K562 (cell line): ENCODE data around the gene FADD. TPM values are rescaled to one million over a fixed set of nuclear protein-coding genes. Genes with fewer than 3 reads are reported as not detected.

Source experiments
- ATAC-seq: fragments of 200-7000 bp; cut with Tn5 transposase; 3 replicates; pipeline ENCODE4 v1.9.1; 2020; ENCODE audit warnings: moderate library complexity
- BruUV-seq: library from RNA; stranded (reverse); fragments of 400-500 nt; replicated peaks from 2 replicates; lab custom pipeline; 2021; lab: Mats Ljungman, UMichigan
- CTCF ChIA-PET: fragments of 300-600 bp; formaldehyde crosslinking; extraction: SDS; loops from one replicate; lab custom pipeline; 2021; ENCODE audit warnings: low intra/inter-chr PET ratio; lab: Yijun Ruan, JAX
- POLR2A ChIA-PET: fragments of 300-600, 350-650 bp; sonication (Branson Sonifier 250); formaldehyde crosslinking; extraction: SDS; loops from one replicate; lab custom pipeline; 2021; ENCODE audit warnings: antibody characterized with exemption, inconsistent platforms; lab: Yijun Ruan, JAX
- DNase-seq, 4 experiments: peaks; one replicate each; pipeline versions ENCODE4 v3.0.0 to v3.0.0-alpha.2; 2011 to 2018; ENCODE audit warnings: low spot score in 3 of 4, mixed read lengths in 3 of 4; ENCODE audit errors: extremely low read depth in 1 of 4
- FAIRE-seq: peaks from 2 replicates; lab custom pipeline; 2011; peaks lifted over from hg19 to GRCh38; lab: Jason Lieb, UNC
- H2AFZ ChIP-seq: 2 replicates; pipeline ENCODE4 v1.6.0; 2011; ENCODE audit warnings: low read depth, low read length, control low read depth, inconsistent platforms
- H3K27ac ChIP-seq: fragments of 200-600 bp; 3 replicates; pipeline ENCODE4 v1.8.0; 2011; ENCODE audit warnings: low read depth, mild to moderate bottlenecking, control low read depth, inconsistent platforms, low read length, moderate library complexity, mixed read lengths; ENCODE audit errors: extremely low read depth
- H3K27me3 ChIP-seq, 2 experiments: fragments of 300-600 bp in 1 of 2; 2 replicates in 1 of 2; 3 replicates in 1 of 2; pipeline versions ENCODE4 v1.6.0 to v1.8.0; 2011; ENCODE audit warnings: inconsistent platforms in 2 of 2, low read length in 2 of 2, mild to moderate bottlenecking in 1 of 2, mixed read lengths in 1 of 2, moderate library complexity in 1 of 2; ENCODE audit not compliant: control insufficient read depth in 2 of 2, insufficient read depth in 2 of 2
- H3K36me3 ChIP-seq: fragments of 300-600 bp; 3 replicates; pipeline ENCODE4 v1.8.0; 2011; ENCODE audit warnings: mild to moderate bottlenecking, low read length, inconsistent platforms; ENCODE audit not compliant: control insufficient read depth, insufficient read depth
- H3K4me1 ChIP-seq, 2 experiments: fragments of 200-600 bp in 1 of 2; replicated peaks in 1 of 2; 2 replicates in 1 of 2; 3 replicates in 1 of 2; pipeline versions ENCODE4 v1.5.1 to v1.8.0; 2011; ENCODE audit warnings: inconsistent platforms in 2 of 2, low read length in 2 of 2, mild to moderate bottlenecking in 1 of 2, mixed read lengths in 1 of 2, moderate library complexity in 1 of 2; ENCODE audit not compliant: control insufficient read depth in 2 of 2, insufficient read depth in 2 of 2
- H3K4me2 ChIP-seq: 2 replicates; pipeline ENCODE4 v1.6.1; 2011; ENCODE audit warnings: low read length, control low read depth, inconsistent platforms, mixed read lengths; ENCODE audit not compliant: insufficient read depth
- H3K4me3 ChIP-seq: fragments of 200-600 bp; sonication (generic), shearing (Covaris generic); 2 replicates; pipeline ENCODE4 v1.5.1; 2016; ENCODE audit warnings: control low read depth, inconsistent platforms
- H3K79me2 ChIP-seq: fragments of 200-600 bp; 3 replicates; pipeline ENCODE4 v1.8.0; 2011; ENCODE audit warnings: low read length, inconsistent platforms; ENCODE audit not compliant: control insufficient read depth, insufficient read depth
- H3K9ac ChIP-seq, 2 experiments: 2 replicates each; pipeline versions ENCODE4 v1.6.0 to v1.6.1; 2011; ENCODE audit warnings: low read depth in 2 of 2, low read length in 2 of 2, control low read depth in 1 of 2, inconsistent platforms in 1 of 2, mild to moderate bottlenecking in 1 of 2, mixed read lengths in 1 of 2; ENCODE audit not compliant: insufficient read depth in 1 of 2
- H3K9me1 ChIP-seq: one replicate; pipeline ENCODE4 v1.6.0; 2011; ENCODE audit warnings: inconsistent platforms, mild to moderate bottlenecking, low read length, moderate library complexity; ENCODE audit not compliant: control insufficient read depth, insufficient read depth
- H3K9me3 ChIP-seq: replicated peaks from 2 replicates; pipeline ENCODE4 v1.5.1; 2011; ENCODE audit warnings: low read depth, low read length, inconsistent platforms; ENCODE audit not compliant: control insufficient read depth, insufficient read depth
- H4K20me1 ChIP-seq: replicated peaks from 2 replicates; pipeline ENCODE4 v1.6.1; 2011; ENCODE audit warnings: low read length, inconsistent platforms, mixed read lengths; ENCODE audit not compliant: control insufficient read depth, insufficient read depth
- EZH2 ChIP-seq: IDR thresholded peaks from 2 replicates; pipeline ENCODE4 v1.6.1; 2012; ENCODE audit warnings: low read depth, mild to moderate bottlenecking, inconsistent platforms, low read length, borderline replicate concordance
- FOXM1 ChIP-seq, 2 experiments: fragments of 450-650 bp in 1 of 2; sonication (generic) in 1 of 2; formaldehyde crosslinking in 1 of 2; IDR thresholded peaks; 2 replicates each; pipeline versions ENCODE4 v1.6.1 to v1.9.0; 2017 to 2022; ENCODE audit warnings: low read depth in 2 of 2, mild to moderate bottlenecking in 2 of 2, missing genetic modification reagents in 1 of 2, moderate library complexity in 1 of 2
- KAT8 ChIP-seq: fragments of 450-650 bp; IDR thresholded peaks from 2 replicates; pipeline ENCODE4 v1.6.1; 2016; ENCODE audit warnings: low read depth, mild to moderate bottlenecking
- MAFG ChIP-seq: fragments of 450-650 bp; conservative IDR thresholded peaks from 2 replicates; pipeline ENCODE4 v1.6.1; 2016; ENCODE audit warnings: missing genetic modification characterization, missing compliant biosample characterization
- PTRF ChIP-seq: fragments of 450-650 bp; IDR thresholded peaks from 2 replicates; pipeline ENCODE4 v1.6.1; 2016; ENCODE audit warnings: mild to moderate bottlenecking, missing genetic modification characterization, missing compliant biosample characterization
- TGIF2 ChIP-seq: sonication (generic); formaldehyde crosslinking; IDR thresholded peaks from 2 replicates; pipeline ENCODE4 v1.8.1; 2022; ENCODE audit warnings: mild to moderate bottlenecking, missing genetic modification reagents, moderate library complexity
- YY1 ChIP-seq, 3 experiments: IDR thresholded peaks; 2 replicates each; pipeline ENCODE4 v1.6.1; 2011; ENCODE audit warnings: low read length in 2 of 3, mild to moderate bottlenecking in 2 of 3, moderate library complexity in 2 of 3, borderline replicate concordance in 1 of 3, control low read depth in 1 of 3, low read depth in 1 of 3; ENCODE audit not compliant: insufficient read depth in 3 of 3, insufficient replicate concordance in 2 of 3, control insufficient read depth in 1 of 3, insufficient read length in 1 of 3; ENCODE audit errors: extremely low read depth in 1 of 3
- ZNF175 ChIP-seq: fragments of 200-800 bp; sonication (Bioruptor generic); IDR thresholded peaks from 2 replicates; pipeline ENCODE4 v1.6.1; 2016; ENCODE audit warnings: low read depth, mild to moderate bottlenecking, missing genetic modification characterization, missing compliant biosample characterization
- ZNF699 ChIP-seq: fragments of 250-450 bp; sonication (Bioruptor Pico); IDR thresholded peaks from 2 replicates; pipeline ENCODE4 v1.8.0; 2021; ENCODE audit warnings: mild to moderate bottlenecking, moderate library complexity; ENCODE audit not compliant: insufficient replicate concordance
- ZNF707 ChIP-seq: fragments of 250-450 bp; sonication (Bioruptor Pico); conservative IDR thresholded peaks from 2 replicates; pipeline ENCODE4 v1.8.0; 2022; ENCODE audit warnings: inconsistent platforms, mild to moderate bottlenecking, moderate library complexity
- WGBS: fragments of 100-300 bp; shearing (Covaris generic); methylation state at CpG from one replicate; pipeline ENCODE4 v1.1.6; 2016; ENCODE audit warnings: low coverage, mixed read lengths; ENCODE audit not compliant: insufficient coverage; ENCODE audit errors: missing lambda C conversion rate; 5-methylcytosine and 5-hydroxymethylcytosine counted together
- in situ Hi-C: fragments of 300-500 bp; cut with MboI; formaldehyde crosslinking; loops from 4 replicates; pipeline ENCODE4 v1.15.0; 2018; ENCODE audit warnings: inconsistent platforms, mixed read lengths
- intact Hi-C: fragments of 100-400 bp; cut with micrococcal nuclease; formaldehyde crosslinking; loops from 2 replicates; pipeline ENCODE4 v1.14.2; 2022
- polyA plus RNA-seq, 8 experiments: library from polyadenylated mRNA; depleted of rRNA in 4 of 8; stranded (reverse) in 5 of 8; unstranded in 3 of 8; fragments of >200 nt; fragmentation: Nextera tagmentation in 2 of 8; fragmentation: Illumina TruSeq in 1 of 8; extraction: Ambion mirVana in 2 of 8; extraction: Trizol in 1 of 8; gene quantifications; 2 replicates each; pipeline versions ENCODE4 v1.2.1 to v1.2.3, GENCODE V29; 2011 to 2014; ENCODE audit warnings: inconsistent platforms in 1 of 8, missing spikeins in 1 of 8
- total RNA-seq, 7 experiments: library from RNA; depleted of rRNA in 6 of 7; stranded (reverse); fragments of >200 nt in 6 of 7; fragmentation: Illumina TruSeq in 2 of 7; extraction: Trizol in 2 of 7; gene quantifications; 2 replicates each; pipeline versions ENCODE4 v1.2.1 to v1.2.3, GENCODE V29; 2011 to 2021; ENCODE audit warnings: low replicate concordance in 1 of 7
- TF ChIP-seq, protein P1 (sequence below), 2 experiments: fragments of 450-650 bp; formaldehyde crosslinking in 1 of 2; IDR thresholded peaks; 2 replicates each; pipeline versions ENCODE4 v1.4.0 to v1.6.1; 2014 to 2020; ENCODE audit warnings: mild to moderate bottlenecking in 2 of 2, borderline replicate concordance in 1 of 2, low read depth in 1 of 2

FADD gene
- total and polyA plus RNA-seq, 9 of the 15 experiments (the other 6 are each of a cell fraction or from before 2014, with no cell fraction given), result 0.29 to 26.9 (median 20.4) TPM

DNA sequence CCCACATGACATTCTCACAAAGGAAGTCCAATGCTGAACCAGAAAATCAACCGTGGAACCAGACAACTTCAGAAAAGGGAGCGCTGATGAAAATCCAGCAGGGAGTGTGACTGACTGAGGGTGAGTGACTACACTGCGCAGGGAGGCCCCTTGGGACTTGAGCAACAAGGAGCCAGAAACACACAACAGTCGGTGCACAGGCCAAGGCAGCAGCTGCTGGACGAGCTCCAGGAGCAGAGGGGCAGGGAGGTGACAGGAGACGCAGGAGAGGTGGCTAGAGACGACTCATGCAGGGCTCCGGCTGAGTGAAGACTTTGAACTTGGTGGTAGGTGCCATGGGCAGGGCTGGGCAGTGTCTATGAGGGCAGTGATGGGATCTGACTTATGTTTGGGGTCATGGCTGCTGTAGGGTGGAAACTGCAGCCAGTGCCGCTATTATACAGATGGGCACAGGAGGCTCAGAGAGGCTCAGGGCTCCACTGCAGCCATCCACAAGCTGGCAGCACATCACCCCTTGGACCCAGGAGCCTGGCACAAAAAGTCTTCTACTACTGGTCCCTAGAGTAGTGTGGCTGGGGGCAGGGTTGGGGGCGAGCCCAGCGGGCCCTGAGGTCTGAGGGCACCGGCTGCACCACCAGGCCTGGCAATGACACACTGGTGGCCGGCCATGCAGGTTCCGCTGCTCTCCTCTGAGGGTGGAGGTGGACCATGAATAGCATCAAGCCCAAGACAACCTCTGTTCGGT is 10.3 kb upstream of the FADD start:
- DNase-seq, result no peak
- Histone ChIP-seq H4K20me1 (no peaks in the 10 kb centered on the region; the same call in 1 of the 2 replicates), H3K27me3 (peaks cover 3 to 25% of the 10 kb centered on the region in 2 experiments; a peak in 3 of 5 replicates), H3K9me3 (peaks cover 2% of the 10 kb centered on the region; the same call in 1 of the 2 replicates), H3K4me1 (peaks cover 0 to 6% of the 10 kb centered on the region in 2 experiments; a peak in 1 of 5 replicates), H3K9ac (0 out of 4 replicates have a peak overlapping the region, but pooled peaks of 1 of the 2 experiments have one; percentile 20), H3K9me1 (no peaks in the 10 kb centered on the region), H2AFZ (no peak overlapping the region), H3K4me2 (no peak overlapping the region), H3K79me2 (no peaks in the 10 kb centered on the region), H3K4me3 (no peak overlapping the region), H3K36me3 (no peaks in the 10 kb centered on the region), H3K27ac (no peak overlapping the region)
- POLR2A ChIA-PET, result interaction anchor here (1.7 kb wide), 1 partner anchor 11 kb away, joined by 4 read pairs; no protein-coding TSS in a partner anchor
- in situ Hi-C loops (no loop called here), intact Hi-C loops (loop anchor here (5.0 kb wide), 1 partner anchor 106 kb away; no protein-coding TSS in a partner anchor)
- no TSS peak for BruUV-seq
- ATAC-seq, result no peak
- WGBS, result 2% methylated on average over 15 of the region's 15 CpGs
- FAIRE-seq, result no peak
- CTCF ChIA-PET, result interaction anchor here (0.6 to 2.6 kb wide), 2 partner anchors 219 to 278 kb away, joined by 3 to 16 read pairs; no protein-coding TSS in a partner anchor
- TF ChIP-seq EZH2, result no peak
- no peak for TF ChIP-seq PTRF
- no peak for TF ChIP-seq TGIF2 (CRISPR knock-in tag)
- no peak for TF ChIP-seq MAFG (tag)
- no peak for TF ChIP-seq ZNF175 (CRISPR knock-in tag)
- TF ChIP-seq ZNF707 (CRISPR knock-in tag), result no peak
- no peak for TF ChIP-seq FOXM1 (IDR thresholded peaks at IDR 0.05; ENCODE audit: low read depth)
- TF ChIP-seq FOXM1 (CRISPR knock-in tag; IDR thresholded peaks at IDR 0.05; ENCODE audit: low read depth), result no peak
- TF ChIP-seq, protein P1, sequence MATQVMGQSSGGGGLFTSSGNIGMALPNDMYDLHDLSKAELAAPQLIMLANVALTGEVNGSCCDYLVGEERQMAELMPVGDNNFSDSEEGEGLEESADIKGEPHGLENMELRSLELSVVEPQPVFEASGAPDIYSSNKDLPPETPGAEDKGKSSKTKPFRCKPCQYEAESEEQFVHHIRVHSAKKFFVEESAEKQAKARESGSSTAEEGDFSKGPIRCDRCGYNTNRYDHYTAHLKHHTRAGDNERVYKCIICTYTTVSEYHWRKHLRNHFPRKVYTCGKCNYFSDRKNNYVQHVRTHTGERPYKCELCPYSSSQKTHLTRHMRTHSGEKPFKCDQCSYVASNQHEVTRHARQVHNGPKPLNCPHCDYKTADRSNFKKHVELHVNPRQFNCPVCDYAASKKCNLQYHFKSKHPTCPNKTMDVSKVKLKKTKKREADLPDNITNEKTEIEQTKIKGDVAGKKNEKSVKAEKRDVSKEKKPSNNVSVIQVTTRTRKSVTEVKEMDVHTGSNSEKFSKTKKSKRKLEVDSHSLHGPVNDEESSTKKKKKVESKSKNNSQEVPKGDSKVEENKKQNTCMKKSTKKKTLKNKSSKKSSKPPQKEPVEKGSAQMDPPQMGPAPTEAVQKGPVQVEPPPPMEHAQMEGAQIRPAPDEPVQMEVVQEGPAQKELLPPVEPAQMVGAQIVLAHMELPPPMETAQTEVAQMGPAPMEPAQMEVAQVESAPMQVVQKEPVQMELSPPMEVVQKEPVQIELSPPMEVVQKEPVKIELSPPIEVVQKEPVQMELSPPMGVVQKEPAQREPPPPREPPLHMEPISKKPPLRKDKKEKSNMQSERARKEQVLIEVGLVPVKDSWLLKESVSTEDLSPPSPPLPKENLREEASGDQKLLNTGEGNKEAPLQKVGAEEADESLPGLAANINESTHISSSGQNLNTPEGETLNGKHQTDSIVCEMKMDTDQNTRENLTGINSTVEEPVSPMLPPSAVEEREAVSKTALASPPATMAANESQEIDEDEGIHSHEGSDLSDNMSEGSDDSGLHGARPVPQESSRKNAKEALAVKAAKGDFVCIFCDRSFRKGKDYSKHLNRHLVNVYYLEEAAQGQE (IDR thresholded peaks at IDR 0.05; ENCODE audit: borderline replicate concordance), result no peak
- TF ChIP-seq, protein P1 (CRISPR knock-in tag; IDR thresholded peaks at IDR 0.05; ENCODE audit: low read depth), result no peak
- no peak for TF ChIP-seq KAT8
- no peak for TF ChIP-seq YY1 (IDR thresholded peaks at IDR 0.05; ENCODE audit: borderline replicate concordance in 1 of 3, control insufficient read depth in 1 of 3, extremely low read depth in 1 of 3, insufficient read depth in 3 of 3, insufficient read length in 1 of 3, insufficient replicate concordance in 2 of 3, low read depth in 1 of 3, low read length in 2 of 3)
- TF ChIP-seq ZNF699 (CRISPR knock-in tag), result no peak
